Activated CD8-positive, alpha-beta T cell treated with anti-CD3 and anti-CD28 coated beads for 36 hours (primary cell): ENCODE results near the gene ZC3H12A. TPM values are rescaled to one million over a fixed set of nuclear protein-coding genes. Genes with fewer than 3 reads are reported as not detected.

Experiments
- ATAC-seq: fragments of 200-7000 bp; cut with Tn5 transposase; one replicate; pipeline ENCODE4 v1.10.0; 2021; ENCODE audit warnings: mild to moderate bottlenecking, moderate library complexity
- CTCF ChIA-PET: fragments of 350-600 bp; sonication (Branson Sonifier 250); formaldehyde crosslinking; loops from one replicate; lab custom pipeline; 2021; ENCODE audit warnings: antibody characterized with exemption; lab: Charles Lee
- POLR2A ChIA-PET: fragments of 350-600 bp; sonication (Branson Sonifier 250); formaldehyde crosslinking; loops from one replicate; lab custom pipeline; 2021; ENCODE audit warnings: antibody characterized with exemption; lab: Charles Lee
- DNase-seq: peaks from one replicate; pipeline ENCODE4 v3.0.0-alpha.2; 2020
- H3K27ac Mint-ChIP-seq: one replicate; pipeline ENCODE4 v1.8.0; 2021; ENCODE audit warnings: mild to moderate bottlenecking, mixed read lengths
- H3K27me3 Mint-ChIP-seq: one replicate; pipeline ENCODE4 v1.8.0; 2021; ENCODE audit warnings: mixed read lengths
- H3K36me3 Mint-ChIP-seq: one replicate; pipeline ENCODE4 v1.8.0; 2021; ENCODE audit warnings: low read depth, mixed read lengths
- H3K4me1 Mint-ChIP-seq: one replicate; pipeline ENCODE4 v1.8.0; 2021; ENCODE audit warnings: low read depth, mixed read lengths
- H3K4me3 Mint-ChIP-seq: one replicate; pipeline ENCODE4 v1.8.0; 2021; ENCODE audit warnings: mild to moderate bottlenecking, moderate library complexity, mixed read lengths
- H3K9me3 Mint-ChIP-seq: one replicate; pipeline ENCODE4 v1.8.0; 2021; ENCODE audit warnings: mixed read lengths
- CTCF ChIP-seq: fragments of 200-600 bp; IDR thresholded peaks from one replicate; pipeline ENCODE4 v1.8.0; 2022; ENCODE audit warnings: antibody characterized with exemption, mild to moderate bottlenecking
- intact Hi-C: fragments of 100-400 bp; cut with micrococcal nuclease; formaldehyde crosslinking; loops from one replicate; pipeline ENCODE4 v1.10.0; 2022
- total RNA-seq, 2 experiments: library from RNA; stranded (reverse); gene quantifications; one replicate each; pipeline ENCODE4 v1.2.3, GENCODE V29; 2021

The ZC3H12A gene
- total RNA-seq, 2 experiments from 2014 or later: 20.4 to 20.5 TPM

- intact Hi-C loops: no loop called here
- Mint-ChIP-seq H3K4me1 (no peaks in the 10 kb centered on the region), H3K36me3 (no peaks in the 10 kb centered on the region), H3K27ac (no peak overlapping the region), H3K4me3 (no peak overlapping the region), H3K9me3 (no peaks in the 10 kb centered on the region), H3K27me3 (peaks cover 10% of the 10 kb centered on the region)
- no peak for TF ChIP-seq CTCF
- ChIA-PET CTCF (interaction anchor here (0.9 kb wide), 1 partner anchor 14 kb away, joined by 3 read pairs; no protein-coding TSS in a partner anchor), POLR2A (no interaction called here)
- ATAC-seq (no peak), DNase-seq (no peak)
These were observed 41.7 kb upstream of the ZC3H12A start for GRCh38 chr1:37432716-37433115.

- Mint-ChIP-seq H3K36me3 (no peaks in the 10 kb centered on the region), H3K4me3 (no peak overlapping the region), H3K27ac (no peak overlapping the region), H3K4me1 (no peaks in the 10 kb centered on the region), H3K9me3 (no peaks in the 10 kb centered on the region), H3K27me3 (peaks cover 14% of the 10 kb centered on the region)
- no peak for DNase-seq
- CTCF ChIA-PET: interaction anchor here (1.6 to 1.7 kb wide), 3 partner anchors 18 to 734 kb away, joined by 4 to 18 read pairs (median 4); no protein-coding TSS in a partner anchor
- no peak for TF ChIP-seq CTCF
- POLR2A ChIA-PET: no interaction called here
- intact Hi-C loops: no loop called here
- ATAC-seq: no peak
These were observed 41.2 kb upstream of the ZC3H12A start for GRCh38 chr1:37433171-37433570.

- H3K27me3 Mint-ChIP-seq: peaks cover 14% of the 10 kb centered on the region
- intact Hi-C loops: no loop called here
- ATAC-seq (peak; percentile 98), DNase-seq (peak; percentile 80)
- no peak overlapping the region for H3K4me3 Mint-ChIP-seq
- POLR2A ChIA-PET: no interaction called here
- H3K9me3 Mint-ChIP-seq: no peaks in the 10 kb centered on the region
- TF ChIP-seq CTCF: peak; percentile 89
- no peaks in the 10 kb centered on the region for H3K36me3 Mint-ChIP-seq
- H3K4me1 Mint-ChIP-seq: no peaks in the 10 kb centered on the region
- CTCF ChIA-PET: interaction anchor here (0.5 to 2.6 kb wide), 27 partner anchors 10 to 918 kb away, joined by 3 to 18 read pairs (median 4); no protein-coding TSS in a partner anchor
- no peak overlapping the region for H3K27ac Mint-ChIP-seq
These were observed 39.8 kb upstream of the ZC3H12A start for GRCh38 chr1:37434292-37435225.

- DNase-seq (no peak), ATAC-seq (no peak)
- no peak overlapping the region for H3K4me3 Mint-ChIP-seq
- ChIA-PET CTCF (no interaction called here), POLR2A (no interaction called here)
- H3K36me3 Mint-ChIP-seq: no peaks in the 10 kb centered on the region
- H3K27ac Mint-ChIP-seq: no peak overlapping the region
- no peaks in the 10 kb centered on the region for H3K9me3 Mint-ChIP-seq
- H3K27me3 Mint-ChIP-seq: peaks cover 14% of the 10 kb centered on the region
- no peak for TF ChIP-seq CTCF
- H3K4me1 Mint-ChIP-seq: no peaks in the 10 kb centered on the region
- intact Hi-C loops: no loop called here
These were observed 37.3 kb upstream of the ZC3H12A start for GRCh38 chr1:37437087-37437486.
